ENCODE data around the gene CHCHD6. TPM values are rescaled to one million over a fixed set of nuclear protein-coding genes. Genes with fewer than 3 reads are reported as not detected.

Gene CHCHD6
- total RNA-seq, 2 experiments from 2014 or later, result 17.2 to 17.7 TPM

DNA sequence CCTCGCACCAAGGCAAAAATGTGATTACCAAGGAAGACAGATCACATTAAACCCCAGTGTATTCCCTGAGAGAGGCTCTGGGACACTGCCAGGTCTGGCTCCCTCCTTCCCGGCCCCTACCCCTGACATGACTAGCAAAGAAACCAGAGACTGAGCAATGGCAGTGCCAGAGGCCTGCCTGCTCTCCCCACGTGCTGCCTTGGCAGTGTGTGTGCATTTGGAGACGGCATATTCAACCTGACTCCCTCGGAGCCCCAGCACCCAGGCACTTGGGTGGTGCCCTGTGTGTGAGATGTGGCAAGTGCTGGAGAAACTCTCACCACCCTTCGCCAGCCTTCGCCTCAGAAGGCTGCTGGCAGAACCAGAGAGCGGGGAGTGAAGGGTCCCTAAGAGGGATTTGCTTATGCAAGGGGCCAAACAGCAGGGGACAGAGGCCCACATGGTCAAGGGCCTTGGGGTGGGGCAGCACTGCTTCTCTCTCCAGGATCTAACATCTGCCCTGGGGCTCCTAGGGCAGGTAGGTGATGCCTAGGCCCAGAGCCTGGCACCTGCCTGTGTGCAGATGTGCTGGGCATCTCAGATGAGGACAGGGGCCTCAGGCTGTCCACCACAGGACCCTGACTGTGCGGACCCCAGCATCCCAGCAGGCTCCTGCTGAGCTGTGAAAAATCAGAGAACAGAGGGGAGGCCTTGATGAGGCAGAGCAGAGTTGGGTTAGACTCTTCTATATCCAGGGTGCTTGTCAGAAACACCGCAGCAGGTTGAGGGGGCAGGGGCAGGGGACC lies 255.3 kb downstream of the CHCHD6 start:
- Mint-ChIP-seq H3K4me3 (no peak overlapping the region), H3K9me3 (no peaks in the 10 kb centered on the region), H3K36me3 (ENCODE audit: low read depth) (peaks cover 6% of the 10 kb centered on the region), H3K27me3 (ENCODE audit: low read depth) (no peaks in the 10 kb centered on the region), H3K27ac (no peak overlapping the region), H3K4me1 (ENCODE audit: low read depth) (no peaks in the 10 kb centered on the region)
- intact Hi-C loops (cut with micrococcal nuclease), result no loop called here
- CTCF ChIA-PET, result no interaction called here
- no peak for DNase-seq

DNA sequence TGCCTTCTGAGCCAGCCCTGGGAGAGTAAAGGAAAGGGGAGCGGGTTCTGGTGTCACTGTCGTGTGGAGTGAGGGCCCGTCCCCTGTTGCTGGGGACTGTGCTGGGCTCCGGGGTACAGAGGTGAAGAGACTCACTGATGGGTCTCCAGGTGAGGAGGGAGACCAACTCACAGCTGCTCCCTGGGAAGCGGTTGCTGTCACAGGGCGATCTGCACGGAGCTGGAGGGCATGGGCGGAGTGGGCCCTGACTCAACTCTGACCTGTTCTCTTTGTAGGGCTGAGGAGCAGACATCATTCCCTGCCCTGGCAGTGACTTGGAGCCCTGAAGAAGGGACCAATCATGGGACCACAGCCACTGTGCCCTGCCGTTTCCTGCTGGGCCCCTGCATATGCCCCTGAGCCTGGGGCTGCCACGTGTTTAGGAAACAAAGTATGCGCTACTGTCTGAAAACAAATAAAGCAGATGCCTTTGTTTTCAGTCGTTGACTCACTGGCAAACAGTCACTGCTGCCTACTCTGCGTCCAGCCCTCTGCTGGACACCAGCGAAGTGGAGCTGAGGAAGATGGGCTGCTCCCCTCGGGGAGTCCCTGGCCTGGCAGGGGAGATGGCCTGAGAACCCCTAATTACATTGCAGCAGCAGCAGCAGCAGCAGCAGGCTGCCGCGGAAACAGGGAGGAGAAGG lies 256.0 kb downstream of the CHCHD6 start:
- no peaks in the 10 kb centered on the region for H3K4me1 Mint-ChIP-seq (ENCODE audit: low read depth)
- H3K9me3 Mint-ChIP-seq, result no peaks in the 10 kb centered on the region
- no peak for DNase-seq
- H3K27ac Mint-ChIP-seq, result no peak overlapping the region
- H3K27me3 Mint-ChIP-seq (ENCODE audit: low read depth), result no peaks in the 10 kb centered on the region
- intact Hi-C loops (cut with micrococcal nuclease), result no loop called here
- H3K36me3 Mint-ChIP-seq (ENCODE audit: low read depth), result peaks cover 6% of the 10 kb centered on the region
- H3K4me3 Mint-ChIP-seq, result no peak overlapping the region
- CTCF ChIA-PET, result no interaction called here

DNA sequence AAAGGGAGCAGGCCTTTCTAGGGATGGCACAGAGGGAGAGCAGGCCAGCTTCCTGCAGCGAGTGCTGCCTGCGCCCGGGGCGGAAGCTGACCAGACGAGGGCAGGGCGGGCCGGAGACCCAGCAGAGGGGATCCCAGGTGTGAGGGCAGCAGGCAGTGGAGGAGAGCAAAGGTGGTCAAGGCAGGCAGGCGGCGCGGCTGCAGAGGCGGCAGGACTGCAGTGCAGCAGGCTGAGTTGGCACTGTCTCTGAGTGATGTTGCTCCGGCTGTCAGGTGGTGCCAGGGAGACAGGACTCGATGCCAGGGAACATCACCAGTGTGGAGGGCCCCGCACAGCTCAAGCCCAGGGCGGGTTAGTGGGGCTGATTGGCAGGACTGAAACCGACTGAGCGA lies 256.6 kb downstream of the CHCHD6 start:
- no peak for DNase-seq
- Mint-ChIP-seq H3K36me3 (ENCODE audit: low read depth) (peaks cover 6% of the 10 kb centered on the region), H3K27ac (no peak overlapping the region), H3K9me3 (no peaks in the 10 kb centered on the region), H3K4me3 (no peak overlapping the region), H3K27me3 (ENCODE audit: low read depth) (no peaks in the 10 kb centered on the region), H3K4me1 (ENCODE audit: low read depth) (no peaks in the 10 kb centered on the region)
- CTCF ChIA-PET, result no interaction called here
- intact Hi-C loops (cut with micrococcal nuclease), result no loop called here

DNA sequence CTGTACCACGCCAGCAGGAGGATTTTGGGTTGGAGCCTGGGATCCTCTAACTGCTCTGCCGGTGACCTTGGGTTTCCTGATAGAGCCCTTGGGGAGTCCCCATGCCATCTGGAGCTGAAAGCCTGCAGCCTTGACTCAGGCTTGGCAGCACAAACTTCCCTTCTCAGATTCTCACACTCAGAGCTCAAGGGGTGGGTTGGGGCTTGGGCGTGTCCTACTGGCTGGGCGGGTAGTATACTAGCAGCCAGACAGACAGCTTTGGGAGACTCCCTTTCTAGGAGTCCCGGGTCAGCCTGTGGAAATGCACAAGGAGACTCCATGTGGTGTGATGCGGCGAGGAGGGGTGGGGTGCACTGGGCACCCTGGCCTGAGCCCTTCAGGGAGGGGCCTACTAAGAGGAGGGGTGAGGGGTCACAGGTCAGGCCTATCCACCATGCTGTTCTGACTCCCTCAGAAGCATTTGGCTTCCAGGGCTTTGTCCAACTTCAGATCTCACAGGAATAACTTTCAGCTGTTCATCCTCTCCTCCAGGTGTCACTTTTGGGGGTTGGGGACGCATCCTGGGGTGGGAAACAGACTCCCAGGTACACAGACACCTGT lies 257.3 kb downstream of the CHCHD6 start:
- Mint-ChIP-seq H3K4me1 (ENCODE audit: low read depth) (no peaks in the 10 kb centered on the region), H3K36me3 (ENCODE audit: low read depth) (peaks cover 6% of the 10 kb centered on the region), H3K9me3 (no peaks in the 10 kb centered on the region), H3K27ac (no peak overlapping the region), H3K4me3 (no peak overlapping the region), H3K27me3 (ENCODE audit: low read depth) (no peaks in the 10 kb centered on the region)
- no peak for DNase-seq
- CTCF ChIA-PET, result no interaction called here
- intact Hi-C loops (cut with micrococcal nuclease), result no loop called here

DNA sequence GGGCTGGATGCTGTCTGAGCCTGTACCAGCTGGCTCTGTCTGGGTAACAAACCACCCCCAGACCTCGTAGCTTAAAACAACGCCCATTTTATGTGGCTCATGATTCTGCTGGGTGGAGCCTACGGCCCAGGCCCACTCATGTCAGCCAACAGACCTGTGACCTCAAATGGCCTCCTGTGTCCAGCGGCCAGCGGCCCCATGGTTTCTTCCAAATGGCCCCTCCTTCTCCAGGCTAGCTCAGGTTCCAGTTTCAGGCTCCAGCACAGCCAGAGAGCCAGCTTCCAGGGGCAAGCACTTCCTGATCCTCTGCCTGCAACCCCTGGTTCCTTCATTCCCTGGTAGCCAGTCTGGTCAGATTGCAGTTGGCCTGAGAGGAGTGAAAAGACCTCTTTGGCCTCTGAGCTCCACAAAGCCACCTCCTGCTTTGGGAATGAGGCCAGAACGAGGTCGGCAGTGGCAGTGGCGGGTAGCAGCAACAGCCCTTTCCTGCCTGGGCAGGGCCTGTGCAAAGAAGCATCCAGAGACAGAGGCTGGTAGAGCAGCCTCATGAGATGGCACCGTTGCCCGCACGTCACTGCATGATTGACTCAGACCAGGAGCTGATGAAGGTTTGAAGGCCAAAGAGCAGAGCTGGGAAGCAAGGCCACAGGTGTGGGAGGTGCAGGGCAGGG lies 257.9 kb downstream of the CHCHD6 start:
- intact Hi-C loops (cut with micrococcal nuclease), result no loop called here
- H3K4me3 Mint-ChIP-seq, result no peak overlapping the region
- no peaks in the 10 kb centered on the region for H3K9me3 Mint-ChIP-seq
- H3K36me3 Mint-ChIP-seq (ENCODE audit: low read depth), result peaks cover 6% of the 10 kb centered on the region
- no peak for DNase-seq
- H3K27ac Mint-ChIP-seq, result no peak overlapping the region
- H3K27me3 Mint-ChIP-seq (ENCODE audit: low read depth), result no peaks in the 10 kb centered on the region
- H3K4me1 Mint-ChIP-seq (ENCODE audit: low read depth), result no peaks in the 10 kb centered on the region
- CTCF ChIA-PET, result no interaction called here

DNA sequence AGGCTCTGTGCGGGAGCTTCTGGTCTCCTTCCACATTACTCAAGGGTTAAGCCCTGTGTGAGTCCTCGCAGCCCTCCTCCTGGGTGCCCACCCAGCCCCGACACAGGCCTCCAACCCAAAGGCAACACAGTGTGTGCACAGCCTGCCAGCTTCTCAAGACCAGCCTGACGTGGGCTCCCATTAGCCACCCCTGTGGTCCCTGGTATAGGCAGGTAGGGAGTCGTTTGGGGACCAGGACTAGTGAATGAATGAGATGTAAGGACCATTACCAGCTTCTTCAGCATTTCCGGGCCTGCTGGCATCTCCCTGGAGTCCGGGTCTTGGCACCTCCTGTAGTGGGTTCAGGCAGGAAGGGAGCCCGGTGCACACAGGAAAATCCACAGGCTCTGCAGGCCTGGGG lies 258.7 kb downstream of the CHCHD6 start:
- intact Hi-C loops (cut with micrococcal nuclease), result no loop called here
- H3K27me3 Mint-ChIP-seq (ENCODE audit: low read depth), result no peaks in the 10 kb centered on the region
- CTCF ChIA-PET, result no interaction called here
- H3K9me3 Mint-ChIP-seq, result no peaks in the 10 kb centered on the region
- no peak overlapping the region for H3K4me3 Mint-ChIP-seq
- H3K4me1 Mint-ChIP-seq (ENCODE audit: low read depth), result no peaks in the 10 kb centered on the region
- peaks cover 6% of the 10 kb centered on the region for H3K36me3 Mint-ChIP-seq (ENCODE audit: low read depth)
- no peak overlapping the region for H3K27ac Mint-ChIP-seq
- DNase-seq, result no peak

DNA sequence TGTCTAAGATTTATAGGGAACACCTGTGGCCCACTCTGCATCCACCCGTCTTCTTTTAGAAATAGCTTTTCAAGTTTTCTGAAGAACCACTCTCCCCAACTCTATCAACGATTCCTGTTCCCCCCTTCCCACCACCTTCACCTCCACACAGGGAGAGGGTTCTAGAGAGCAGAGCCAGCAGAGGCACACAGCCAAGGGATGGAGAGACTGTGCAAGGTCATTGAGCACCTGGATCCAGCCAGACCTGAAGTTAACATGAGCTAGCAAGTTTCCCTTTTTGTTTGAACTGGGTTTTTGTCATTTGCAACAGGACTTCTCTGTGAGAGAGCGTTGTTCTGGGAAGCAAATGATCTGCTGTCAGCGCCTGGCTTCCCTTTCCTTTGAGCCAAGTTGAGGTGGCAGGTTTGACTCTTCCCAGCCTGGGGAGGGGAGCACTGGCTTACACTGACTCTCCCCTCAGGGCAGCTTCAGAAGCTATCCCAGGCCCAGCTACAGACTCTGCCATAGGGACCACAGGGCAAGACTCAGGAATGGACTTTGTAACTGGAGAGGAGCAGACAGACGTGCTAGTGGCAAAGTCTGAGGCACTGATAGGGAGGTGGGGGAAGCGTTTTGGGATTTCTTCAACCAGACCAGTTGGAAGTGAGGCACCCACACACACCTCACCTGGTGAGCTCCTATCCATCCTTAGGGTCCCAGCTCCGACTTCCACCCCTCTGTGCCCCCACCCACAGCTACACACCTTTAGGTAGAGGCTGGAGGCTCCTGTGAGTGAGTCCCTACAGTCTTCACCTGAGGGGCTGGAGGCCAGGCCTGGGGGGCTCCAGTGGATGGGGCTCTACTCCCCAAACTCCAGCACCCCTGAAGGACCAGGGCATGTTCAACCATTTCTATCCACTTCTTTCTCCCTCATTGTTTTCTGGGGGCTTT lies 259.5 kb downstream of the CHCHD6 start:
- no peaks in the 10 kb centered on the region for H3K9me3 Mint-ChIP-seq
- no peak for DNase-seq
- no peak overlapping the region for H3K27ac Mint-ChIP-seq
- no peaks in the 10 kb centered on the region for H3K27me3 Mint-ChIP-seq (ENCODE audit: low read depth)
- no peaks in the 10 kb centered on the region for H3K4me1 Mint-ChIP-seq (ENCODE audit: low read depth)
- CTCF ChIA-PET, result no interaction called here
- no peak overlapping the region for H3K4me3 Mint-ChIP-seq
- intact Hi-C loops (cut with micrococcal nuclease), result no loop called here
- peaks cover 6% of the 10 kb centered on the region for H3K36me3 Mint-ChIP-seq (ENCODE audit: low read depth)

DNA sequence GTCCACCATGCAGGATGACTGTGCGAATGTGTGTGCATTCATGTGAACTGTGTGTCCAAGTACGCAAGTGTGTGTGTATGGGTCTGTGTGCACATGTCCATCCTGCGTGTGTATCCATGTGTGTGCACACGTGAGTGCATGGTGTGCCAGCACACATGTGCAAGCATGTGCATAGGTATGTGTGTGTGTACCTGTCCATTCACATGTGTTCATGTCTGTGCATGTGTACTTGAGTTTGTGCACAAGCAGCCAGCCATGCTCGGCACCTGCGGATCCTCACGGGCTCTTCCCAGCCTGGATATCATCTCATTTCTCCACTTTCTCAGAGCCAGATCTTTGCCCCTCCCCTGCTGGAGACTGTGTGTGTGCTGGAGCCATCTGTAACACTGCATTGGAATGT lies 260.2 kb downstream of the CHCHD6 start:
- intact Hi-C loops (cut with micrococcal nuclease), result no loop called here
- CTCF ChIA-PET, result no interaction called here
- H3K27ac Mint-ChIP-seq, result no peak overlapping the region

DNA sequence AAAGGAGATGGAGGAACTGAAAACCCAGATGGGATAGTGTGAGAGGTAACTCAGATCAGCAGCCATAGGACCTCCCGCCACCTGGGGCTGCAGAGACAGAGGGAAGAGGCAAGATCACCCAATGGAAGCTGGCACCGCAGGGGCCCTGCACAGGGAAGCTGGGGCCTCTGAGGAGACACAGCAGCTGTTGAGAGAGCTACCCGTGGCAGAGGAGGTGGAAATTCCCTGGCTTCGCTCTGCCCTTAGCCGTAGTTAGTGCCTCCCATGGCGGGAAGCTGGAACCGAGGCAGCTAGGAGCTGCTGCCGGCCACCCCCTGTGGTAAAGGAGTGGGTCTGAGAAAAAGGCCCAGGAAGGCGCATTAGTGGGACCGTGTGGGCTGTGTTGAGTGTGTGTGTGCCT lies 260.9 kb downstream of the CHCHD6 start:
- H3K27ac Mint-ChIP-seq, result no peak overlapping the region
- CTCF ChIA-PET, result no interaction called here

More for the DNA sequence above, 260.2 kb downstream of the CHCHD6 start:
- Mint-ChIP-seq H3K9me3 (no peaks in the 10 kb centered on the region), H3K36me3 (ENCODE audit: low read depth) (peaks cover 6% of the 10 kb centered on the region), H3K4me1 (ENCODE audit: low read depth) (no peaks in the 10 kb centered on the region), H3K27me3 (ENCODE audit: low read depth) (no peaks in the 10 kb centered on the region), H3K4me3 (no peak overlapping the region)
- no peak for DNase-seq

DNA sequence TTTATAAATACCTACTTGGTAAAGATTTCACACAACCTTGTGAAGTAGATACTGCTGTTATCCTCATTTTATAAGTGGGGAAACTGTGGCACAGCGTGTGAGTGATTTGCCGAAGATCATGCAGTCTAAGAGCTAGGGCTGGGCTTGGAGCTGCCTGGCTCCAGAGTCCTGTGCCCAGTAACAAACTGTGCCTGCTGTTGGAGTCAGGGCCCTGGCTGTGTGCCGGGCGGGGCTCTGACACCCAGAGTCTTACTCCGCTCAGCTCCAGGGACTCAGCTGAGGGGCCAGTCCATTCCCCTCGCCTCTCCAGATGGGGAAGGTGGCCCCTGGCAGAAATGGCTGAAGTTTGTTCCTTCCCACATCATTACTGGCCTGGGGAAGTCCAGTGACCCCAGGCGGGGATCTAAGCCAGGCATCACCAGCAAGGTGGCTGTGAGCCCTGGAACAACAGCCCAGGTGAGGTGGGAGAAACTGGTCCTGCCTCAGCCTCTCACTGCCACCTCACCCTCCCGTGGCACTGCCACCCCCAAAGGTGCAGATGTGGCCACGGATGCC lies 261.6 kb downstream of the CHCHD6 start:
- Mint-ChIP-seq H3K36me3 (ENCODE audit: low read depth) (peaks cover 2% of the 10 kb centered on the region), H3K27me3 (ENCODE audit: low read depth) (no peaks in the 10 kb centered on the region), H3K4me3 (no peak overlapping the region), H3K9me3 (no peaks in the 10 kb centered on the region), H3K27ac (no peak overlapping the region), H3K4me1 (ENCODE audit: low read depth) (no peaks in the 10 kb centered on the region)
- intact Hi-C loops (cut with micrococcal nuclease), result no loop called here
- no peak for DNase-seq
- CTCF ChIA-PET, result no interaction called here

More for the DNA sequence above, 260.9 kb downstream of the CHCHD6 start:
- no peaks in the 10 kb centered on the region for H3K9me3 Mint-ChIP-seq
- no peaks in the 10 kb centered on the region for H3K27me3 Mint-ChIP-seq (ENCODE audit: low read depth)
- intact Hi-C loops (cut with micrococcal nuclease), result no loop called here
- no peak overlapping the region for H3K4me3 Mint-ChIP-seq
- H3K4me1 Mint-ChIP-seq (ENCODE audit: low read depth), result no peaks in the 10 kb centered on the region
- DNase-seq, result no peak
- peaks cover 6% of the 10 kb centered on the region for H3K36me3 Mint-ChIP-seq (ENCODE audit: low read depth)

DNA sequence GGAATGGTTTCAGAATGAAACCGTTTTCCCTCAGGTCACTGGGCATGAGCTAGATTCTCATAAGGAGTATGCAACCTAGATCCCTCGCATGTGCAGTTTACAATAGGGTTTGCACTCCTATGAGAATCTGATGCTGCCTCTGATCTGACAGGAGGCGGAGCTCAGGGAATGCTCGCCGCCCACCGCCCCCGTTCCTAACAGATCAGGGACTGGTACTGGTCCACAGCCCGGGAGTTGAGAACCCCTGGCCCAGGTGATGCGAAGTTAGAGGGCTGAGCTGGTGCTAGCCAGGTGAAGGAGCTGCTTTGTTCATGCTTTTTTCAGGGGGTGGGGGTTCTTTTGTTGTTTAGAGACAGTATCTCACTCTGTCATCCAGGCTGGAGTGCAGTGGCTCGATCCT lies 263.3 kb downstream of the CHCHD6 start:
- Mint-ChIP-seq H3K27ac (no peak overlapping the region), H3K9me3 (no peaks in the 10 kb centered on the region), H3K36me3 (ENCODE audit: low read depth) (no peaks in the 10 kb centered on the region), H3K4me1 (ENCODE audit: low read depth) (no peaks in the 10 kb centered on the region), H3K27me3 (ENCODE audit: low read depth) (no peaks in the 10 kb centered on the region), H3K4me3 (no peak overlapping the region)
- intact Hi-C loops (cut with micrococcal nuclease), result no loop called here
- DNase-seq, result no peak
- CTCF ChIA-PET, result no interaction called here

Data from activated naive CD4-positive, alpha-beta T cell treated with anti-CD3 and anti-CD28 coated beads for 36 hours (primary cell).